ENCODE measurements around the gene PRKAR2A. TPM values are rescaled to one million over a fixed set of nuclear protein-coding genes. Genes with fewer than 3 reads are reported as not detected.
"Not testable (repeated sequence)": the region's sequence is repeated elsewhere in the genome, so short reads cannot be mapped to it uniquely, and the experiment has no call there.

Gene PRKAR2A
- total RNA-seq, 5 donors from 2014 or later (not counting 1 experiment from before 2014, with no cell fraction given), result 30.9 to 51.8 (median 49.0) TPM

- Histone ChIP-seq H3K4me1 (ENCODE audit: control insufficient read depth in 1 of 2, extremely low read depth in 1 of 2, insufficient read depth in 2 of 2, low read length in 2 of 2) (peaks cover 0 to 7% of the 10 kb centered on the region in 2 experiments), H3K27ac (ENCODE audit: low read length) (no peak overlapping the region), H3K9me3 (no peaks in the 10 kb centered on the region), H3K27me3 (replicated peaks in 1 of 2; ENCODE audit: control insufficient read depth in 2 of 2, extremely low read depth in 1 of 2, insufficient read depth in 2 of 2, low read length in 1 of 2) (no peaks in the 10 kb centered on the region), H3K4me3 (ENCODE audit: control insufficient read depth in 1 of 2, extremely low read depth in 1 of 2, low read length in 1 of 2) (no peak overlapping the region), H3K36me3 (ENCODE audit: control insufficient read depth in 2 of 2, extremely low read depth in 1 of 2, insufficient read depth in 1 of 2, low read length in 1 of 2) (no peaks in the 10 kb centered on the region)
- ChIA-PET POLR2A (interaction anchor here in 1 of 2 donors (0.7 kb wide), 1 partner anchor 321 kb away, joined by 11 read pairs; no protein-coding TSS in a partner anchor), CTCF (interaction anchor here in 1 of 2 donors (0.7 kb wide), 2 partner anchors 9 to 163 kb away, joined by 4 to 5 read pairs; no protein-coding TSS in a partner anchor)
- peaks cover 0 to 3% (median 3%) of the 10 kb centered on the region in 3 donors for H3K4me1 Mint-ChIP-seq
- WGBS (ENCODE audit: insufficient coverage), result no CpG with 5 or more reads among the region's 3 CpGs
- no peak overlapping the region for H3K27ac Mint-ChIP-seq
- no peak for ATAC-seq (replicated peaks in 1 of 4)
- H3K9me3 Mint-ChIP-seq, result no peaks in the 10 kb centered on the region
- H3K4me3 Mint-ChIP-seq, result no peak overlapping the region
- no peaks in the 10 kb centered on the region for H3K27me3 Mint-ChIP-seq
- H3K36me3 Mint-ChIP-seq, result no peaks in the 10 kb centered on the region
- DNase-seq, result no peak
Observed at GRCh38 chr3:48738144-48738536, 109.5 kb downstream of the PRKAR2A start.

GRCh38 chr3:48735075-48735767 is 112.5 kb downstream of the PRKAR2A start:
- CTCF ChIA-PET, result interaction anchor here (0.6 kb wide), 2 partner anchors 171 to 1247 kb away, joined by 4 to 6 read pairs; no protein-coding TSS in a partner anchor
- ATAC-seq (replicated peaks in 1 of 4); H3K4me3 ChIP-seq (ENCODE audit: control insufficient read depth in 1 of 2, extremely low read depth in 1 of 2, low read length in 1 of 2); H3K4me1 Mint-ChIP-seq; POLR2A ChIA-PET; H3K27ac ChIP-seq (ENCODE audit: low read length); H3K9me3 ChIP-seq; H3K4me1 ChIP-seq (ENCODE audit: control insufficient read depth in 1 of 2, extremely low read depth in 1 of 2, insufficient read depth in 2 of 2, low read length in 2 of 2); H3K36me3 ChIP-seq (ENCODE audit: control insufficient read depth in 2 of 2, extremely low read depth in 1 of 2, insufficient read depth in 1 of 2, low read length in 1 of 2); H3K36me3 Mint-ChIP-seq; DNase-seq; H3K9me3 Mint-ChIP-seq; H3K4me3 Mint-ChIP-seq; H3K27ac Mint-ChIP-seq; H3K27me3 ChIP-seq (replicated peaks in 1 of 2; ENCODE audit: control insufficient read depth in 2 of 2, extremely low read depth in 1 of 2, insufficient read depth in 2 of 2, low read length in 1 of 2); H3K27me3 Mint-ChIP-seq: not testable (repeated sequence)
- WGBS (ENCODE audit: insufficient coverage), result no CpG with 5 or more reads among the region's 8 CpGs

- H3K4me3 ChIP-seq (ENCODE audit: control insufficient read depth in 1 of 2, extremely low read depth in 1 of 2, low read length in 1 of 2); H3K9me3 Mint-ChIP-seq; H3K4me3 Mint-ChIP-seq; CTCF ChIA-PET; H3K27me3 Mint-ChIP-seq; H3K27ac ChIP-seq (ENCODE audit: low read length); H3K4me1 Mint-ChIP-seq; H3K9me3 ChIP-seq; H3K36me3 Mint-ChIP-seq; POLR2A ChIA-PET; H3K36me3 ChIP-seq (ENCODE audit: control insufficient read depth in 2 of 2, extremely low read depth in 1 of 2, insufficient read depth in 1 of 2, low read length in 1 of 2); H3K4me1 ChIP-seq (ENCODE audit: control insufficient read depth in 1 of 2, extremely low read depth in 1 of 2, insufficient read depth in 2 of 2, low read length in 2 of 2); H3K27me3 ChIP-seq (replicated peaks in 1 of 2; ENCODE audit: control insufficient read depth in 2 of 2, extremely low read depth in 1 of 2, insufficient read depth in 2 of 2, low read length in 1 of 2); H3K27ac Mint-ChIP-seq; DNase-seq; ATAC-seq (replicated peaks in 1 of 4): not testable (repeated sequence)
- 100% methylated on average over 1 of the region's 25 CpGs for WGBS (ENCODE audit: insufficient coverage)
Observed at GRCh38 chr3:48734541-48734940, 113.1 kb downstream of the PRKAR2A start.

- H3K9me3 Mint-ChIP-seq; H3K27me3 Mint-ChIP-seq; H3K4me1 Mint-ChIP-seq; H3K27ac Mint-ChIP-seq; H3K27ac ChIP-seq (ENCODE audit: low read length); H3K36me3 Mint-ChIP-seq; H3K4me3 Mint-ChIP-seq; POLR2A ChIA-PET; H3K36me3 ChIP-seq (ENCODE audit: control insufficient read depth in 2 of 2, extremely low read depth in 1 of 2, insufficient read depth in 1 of 2, low read length in 1 of 2); DNase-seq; ATAC-seq (replicated peaks in 1 of 4); H3K4me3 ChIP-seq (ENCODE audit: control insufficient read depth in 1 of 2, extremely low read depth in 1 of 2, low read length in 1 of 2); H3K27me3 ChIP-seq (replicated peaks in 1 of 2; ENCODE audit: control insufficient read depth in 2 of 2, extremely low read depth in 1 of 2, insufficient read depth in 2 of 2, low read length in 1 of 2); H3K4me1 ChIP-seq (ENCODE audit: control insufficient read depth in 1 of 2, extremely low read depth in 1 of 2, insufficient read depth in 2 of 2, low read length in 2 of 2); H3K9me3 ChIP-seq: not testable (repeated sequence)
- no CpG with 5 or more reads among the region's 53 CpGs for WGBS (ENCODE audit: insufficient coverage)
- CTCF ChIA-PET, result interaction anchor here in 1 of 2 donors (0.5 kb wide), 1 partner anchor 447 kb away, joined by 6 read pairs; no protein-coding TSS in a partner anchor
Observed at GRCh38 chr3:48733752-48734518, 113.7 kb downstream of the PRKAR2A start.

GRCh38 chr3:48727511-48727910 is 120.2 kb downstream of the PRKAR2A start:
- POLR2A ChIA-PET, result interaction anchor here in 1 of 2 donors (0.6 kb wide), 1 partner anchor 295 kb away, joined by 4 read pairs; no protein-coding TSS in a partner anchor
- no peak for ATAC-seq (replicated peaks in 1 of 4)

GRCh38 chr3:48725185-48725855 is 122.4 kb downstream of the PRKAR2A start:
- H3K9me3 ChIP-seq; H3K36me3 Mint-ChIP-seq; POLR2A ChIA-PET; H3K27ac ChIP-seq (ENCODE audit: low read length); H3K4me3 ChIP-seq (ENCODE audit: control insufficient read depth in 1 of 2, extremely low read depth in 1 of 2, low read length in 1 of 2); H3K9me3 Mint-ChIP-seq; ATAC-seq (replicated peaks in 1 of 4); DNase-seq; CTCF ChIA-PET; H3K4me3 Mint-ChIP-seq; H3K4me1 Mint-ChIP-seq; H3K36me3 ChIP-seq (ENCODE audit: control insufficient read depth in 2 of 2, extremely low read depth in 1 of 2, insufficient read depth in 1 of 2, low read length in 1 of 2); H3K4me1 ChIP-seq (ENCODE audit: control insufficient read depth in 1 of 2, extremely low read depth in 1 of 2, insufficient read depth in 2 of 2, low read length in 2 of 2); H3K27me3 Mint-ChIP-seq; H3K27me3 ChIP-seq (replicated peaks in 1 of 2; ENCODE audit: control insufficient read depth in 2 of 2, extremely low read depth in 1 of 2, insufficient read depth in 2 of 2, low read length in 1 of 2); H3K27ac Mint-ChIP-seq: not testable (repeated sequence)
- 82% methylated on average over 3 of the region's 8 CpGs for WGBS (ENCODE audit: insufficient coverage)

More at GRCh38 chr3:48727511-48727910, 120.2 kb downstream of the PRKAR2A start:
- Histone ChIP-seq H3K9me3 (no peaks in the 10 kb centered on the region), H3K27me3 (replicated peaks in 1 of 2; ENCODE audit: control insufficient read depth in 2 of 2, extremely low read depth in 1 of 2, insufficient read depth in 2 of 2, low read length in 1 of 2) (no peaks in the 10 kb centered on the region), H3K4me3 (ENCODE audit: control insufficient read depth in 1 of 2, extremely low read depth in 1 of 2, low read length in 1 of 2) (no peak overlapping the region), H3K27ac (ENCODE audit: low read length) (no peak overlapping the region), H3K4me1 (ENCODE audit: control insufficient read depth in 1 of 2, extremely low read depth in 1 of 2, insufficient read depth in 2 of 2, low read length in 2 of 2) (no peaks in the 10 kb centered on the region), H3K36me3 (ENCODE audit: control insufficient read depth in 2 of 2, extremely low read depth in 1 of 2, insufficient read depth in 1 of 2, low read length in 1 of 2) (no peaks in the 10 kb centered on the region)
- no peak for DNase-seq
- Mint-ChIP-seq H3K4me3 (no peak overlapping the region), H3K27ac (no peak overlapping the region), H3K27me3 (no peaks in the 10 kb centered on the region), H3K36me3 (no peaks in the 10 kb centered on the region), H3K9me3 (no peaks in the 10 kb centered on the region), H3K4me1 (no peaks in the 10 kb centered on the region)
- CTCF ChIA-PET, result no interaction called here
- WGBS (ENCODE audit: insufficient coverage), result 94% methylated on average over 6 of the region's 8 CpGs
